GM12874 (cell line): ENCODE measurements around the gene MTMR12.

ENCODE experiments used
- CTCF ChIP-seq: IDR thresholded peaks from 2 replicates; pipeline ENCODE4 v1.5.1; 2011; ENCODE audit warnings: low read depth, mild to moderate bottlenecking, control low read depth, low read length, moderate library complexity; ENCODE audit not compliant: insufficient read depth

Gene MTMR12

GRCh38 chr5:32222723-32223470, 89.8 kb downstream of the MTMR12 start:
- no peak for TF ChIP-seq CTCF

- TF ChIP-seq CTCF, result no peak
Measured at GRCh38 chr5:32217886-32218396, 94.8 kb downstream of the MTMR12 start.

- TF ChIP-seq CTCF, result no peak
Measured at GRCh38 chr5:32210151-32210550, 102.6 kb downstream of the MTMR12 start.

- no peak for TF ChIP-seq CTCF
Measured at GRCh38 chr5:32207355-32207634, 105.4 kb downstream of the MTMR12 start.

- TF ChIP-seq CTCF, result no peak
Measured at GRCh38 chr5:32206509-32207354, 106.0 kb downstream of the MTMR12 start.

GRCh38 chr5:32206053-32206452, 106.7 kb downstream of the MTMR12 start:
- no peak for TF ChIP-seq CTCF

GRCh38 chr5:32202394-32202793, 110.3 kb downstream of the MTMR12 start:
- TF ChIP-seq CTCF, result no peak
